ENCODE data around the gene KMT2B.
A peak's percentile ranks its signal among the peaks of the same experiment; 100 is the strongest.

The KMT2B gene

DNA sequence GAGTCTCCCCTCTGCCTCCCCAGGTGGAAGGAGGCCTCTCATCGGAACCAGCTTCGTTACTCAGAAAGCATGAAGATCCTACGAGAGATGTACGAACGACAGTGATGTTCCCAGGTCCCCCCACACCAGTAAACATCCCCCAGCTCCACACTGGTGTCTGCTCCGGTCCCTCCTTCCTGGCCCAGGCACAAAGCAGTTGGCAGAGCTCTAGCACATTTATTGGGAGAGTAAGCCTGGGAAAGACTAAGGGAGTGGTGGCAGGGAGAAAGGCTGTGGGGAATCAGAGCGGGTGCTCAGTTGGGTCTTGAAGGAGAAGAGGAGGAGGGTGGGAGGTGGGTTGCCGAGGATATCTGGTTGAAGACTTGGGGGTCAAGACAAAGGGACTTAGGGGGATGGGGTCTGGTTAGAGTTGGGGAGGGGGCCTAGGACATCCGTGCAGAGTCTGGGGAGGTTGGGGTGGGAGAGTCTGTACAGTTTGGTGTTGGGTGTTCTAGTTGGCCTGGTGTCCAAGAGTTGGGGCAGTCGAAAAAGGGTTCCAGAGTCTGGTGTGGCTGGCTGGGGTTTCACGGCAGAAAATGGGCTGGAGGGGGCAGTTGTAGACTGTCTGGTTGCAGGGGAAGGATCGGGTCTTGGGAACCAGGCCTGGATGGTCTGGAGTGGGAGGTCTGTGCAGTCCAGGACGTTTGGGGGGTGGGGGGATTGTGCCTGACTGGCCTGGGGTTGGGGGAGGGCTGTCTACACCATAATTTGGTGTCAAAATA, 36.7 kb downstream of the KMT2B start:
- DNase-seq (ENCODE audit: low read depth), result no peak

DNA sequence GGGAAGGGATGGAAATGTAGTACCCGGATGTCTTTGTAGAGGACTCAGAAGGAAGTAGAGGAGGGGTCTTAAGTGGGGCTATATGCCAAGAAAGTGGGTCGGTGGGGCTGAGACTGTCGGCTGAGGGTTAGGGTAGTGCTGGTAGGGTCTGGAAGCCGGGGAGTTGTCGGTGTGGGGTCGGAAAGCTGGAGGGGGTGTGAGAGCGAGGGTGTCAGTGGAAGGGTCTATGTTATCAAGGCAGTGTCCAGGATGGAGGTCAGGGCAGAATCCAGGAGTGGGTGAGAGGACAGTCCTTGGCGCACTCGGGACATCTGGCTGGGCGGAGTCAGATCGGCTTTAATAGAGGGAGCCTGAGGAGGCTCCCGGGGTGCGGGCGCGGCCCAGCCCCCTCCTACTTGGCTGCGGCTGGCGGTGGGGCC, 37.3 kb downstream of the KMT2B start:
- TF ChIP-seq, protein P1, sequence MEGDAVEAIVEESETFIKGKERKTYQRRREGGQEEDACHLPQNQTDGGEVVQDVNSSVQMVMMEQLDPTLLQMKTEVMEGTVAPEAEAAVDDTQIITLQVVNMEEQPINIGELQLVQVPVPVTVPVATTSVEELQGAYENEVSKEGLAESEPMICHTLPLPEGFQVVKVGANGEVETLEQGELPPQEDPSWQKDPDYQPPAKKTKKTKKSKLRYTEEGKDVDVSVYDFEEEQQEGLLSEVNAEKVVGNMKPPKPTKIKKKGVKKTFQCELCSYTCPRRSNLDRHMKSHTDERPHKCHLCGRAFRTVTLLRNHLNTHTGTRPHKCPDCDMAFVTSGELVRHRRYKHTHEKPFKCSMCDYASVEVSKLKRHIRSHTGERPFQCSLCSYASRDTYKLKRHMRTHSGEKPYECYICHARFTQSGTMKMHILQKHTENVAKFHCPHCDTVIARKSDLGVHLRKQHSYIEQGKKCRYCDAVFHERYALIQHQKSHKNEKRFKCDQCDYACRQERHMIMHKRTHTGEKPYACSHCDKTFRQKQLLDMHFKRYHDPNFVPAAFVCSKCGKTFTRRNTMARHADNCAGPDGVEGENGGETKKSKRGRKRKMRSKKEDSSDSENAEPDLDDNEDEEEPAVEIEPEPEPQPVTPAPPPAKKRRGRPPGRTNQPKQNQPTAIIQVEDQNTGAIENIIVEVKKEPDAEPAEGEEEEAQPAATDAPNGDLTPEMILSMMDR (IDR thresholded peaks at IDR 0.05; ENCODE audit: low read depth, low read length, missing control alignments), result no peak
- H3K4me3 ChIP-seq (ENCODE audit: low read depth, low read length), result no peak overlapping the region
- no peak for DNase-seq (ENCODE audit: low read depth)

More for the DNA sequence above, 36.7 kb downstream of the KMT2B start:
- no peak overlapping the region for H3K4me3 ChIP-seq (ENCODE audit: low read depth, low read length)
- TF ChIP-seq, protein P1 (IDR thresholded peaks at IDR 0.05; ENCODE audit: low read depth, low read length, missing control alignments), result no peak

DNA sequence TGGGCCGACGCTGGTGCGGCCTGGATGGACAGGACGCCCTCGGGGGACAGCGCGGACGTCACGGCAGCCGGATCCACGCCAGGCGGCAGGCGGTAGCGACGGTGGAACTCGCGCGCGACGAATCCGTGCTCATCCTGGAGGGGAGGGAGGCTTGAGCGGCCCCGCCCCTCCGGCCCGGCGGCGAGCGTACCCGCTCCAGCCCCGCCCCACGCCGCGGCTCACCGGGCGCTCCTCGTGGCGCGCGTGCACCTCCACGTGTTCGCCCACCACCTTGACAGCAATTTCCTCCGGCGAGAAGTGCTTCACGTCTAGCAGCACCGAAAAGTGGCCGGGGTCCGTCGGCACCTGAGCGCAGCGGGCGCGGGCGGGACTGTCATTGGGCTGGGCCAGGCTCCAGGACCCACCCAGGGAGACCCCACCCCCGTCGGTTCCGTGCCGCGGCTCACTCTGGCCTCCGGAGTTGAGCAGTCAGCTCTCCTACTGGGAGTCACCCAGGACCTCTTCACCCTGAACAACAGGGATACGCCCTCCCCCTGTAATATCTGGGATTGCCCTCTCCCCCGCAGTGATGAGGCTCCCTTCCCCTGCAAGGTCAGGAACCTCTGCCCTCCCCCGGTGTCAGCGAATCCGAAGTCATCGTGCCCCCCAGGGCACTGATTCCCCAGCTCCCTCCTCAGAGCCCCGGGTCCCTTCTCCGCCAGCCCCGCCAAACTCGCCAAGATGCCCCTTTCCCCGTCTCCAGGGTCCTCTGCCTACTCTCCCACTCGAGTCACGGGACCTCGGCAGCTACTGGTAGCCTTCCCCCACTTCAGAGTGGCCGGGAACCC, 38.0 kb downstream of the KMT2B start:
- DNase-seq (ENCODE audit: low read depth), result no peak
- H3K4me3 ChIP-seq (ENCODE audit: low read depth, low read length), result no peak overlapping the region
- TF ChIP-seq, protein P1 (IDR thresholded peaks at IDR 0.05; ENCODE audit: low read depth, low read length, missing control alignments), result no peak

DNA sequence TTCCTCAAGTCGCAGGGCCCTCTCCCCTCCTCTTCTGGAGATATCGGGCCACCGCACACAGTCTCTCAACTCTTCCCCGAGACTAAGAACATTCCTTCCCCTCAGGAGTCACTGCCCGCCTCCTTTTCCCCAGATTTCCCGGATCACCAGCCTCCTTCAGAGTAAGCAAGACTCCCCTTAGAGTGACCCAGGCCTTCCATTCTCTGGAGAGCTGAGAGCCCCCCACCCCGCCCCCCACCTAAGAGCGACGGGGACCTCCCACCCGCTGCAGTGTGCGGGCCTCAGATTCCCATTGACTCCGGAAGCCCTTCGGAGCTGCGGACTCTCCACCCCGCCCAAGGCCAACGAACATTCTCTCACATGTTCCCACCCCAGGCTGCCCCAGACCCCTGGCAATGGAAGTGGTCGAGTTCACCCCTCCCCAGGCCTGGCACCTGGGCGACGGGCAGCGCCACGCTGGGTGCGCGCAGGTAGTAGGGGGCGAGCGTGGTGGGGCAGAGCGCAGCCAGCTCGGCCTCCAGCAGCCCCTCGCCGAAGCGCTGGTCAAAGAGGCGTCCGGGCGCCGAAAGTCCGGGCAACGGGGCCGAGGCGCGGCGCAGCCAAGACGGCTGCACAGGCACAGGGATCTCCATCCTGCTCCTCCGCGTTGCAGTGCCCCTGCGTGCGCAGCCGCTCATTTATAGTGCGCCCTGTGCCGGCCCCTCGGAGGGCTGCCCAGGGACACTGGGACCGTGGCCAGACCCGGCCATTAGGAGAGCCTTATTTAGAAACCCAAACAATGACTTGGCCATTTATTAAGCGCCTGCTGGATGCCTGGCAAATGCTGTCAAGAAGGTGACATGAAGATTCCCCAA, 38.8 kb downstream of the KMT2B start, which contains the start of gene HSPB6:
Gene HSPB6, minus strand, starts transcription at position 653 of the 854 bp plus-strand sequence. Its CDS starts 21 bp downstream, at position 632.
- no peak for DNase-seq (ENCODE audit: low read depth)
- TF ChIP-seq, protein P1 (IDR thresholded peaks at IDR 0.05; ENCODE audit: low read depth, low read length, missing control alignments), result no peak
- peak within 1 kb of the TSS; percentile 68 for H3K4me3 ChIP-seq (ENCODE audit: low read depth, low read length)

- DNase-seq (ENCODE audit: low read depth), result no peak
- H3K4me3 ChIP-seq (ENCODE audit: low read depth, low read length), result peak overlapping the region; percentile 68
- TF ChIP-seq, protein P1 (IDR thresholded peaks at IDR 0.05; ENCODE audit: low read depth, low read length, missing control alignments), result no peak
Measured at GRCh38 chr19:35757231-35757748, 39.5 kb downstream of the KMT2B start.
